Measurements from ENCODE around the gene ZSCAN16.

The ZSCAN16 gene

DNA sequence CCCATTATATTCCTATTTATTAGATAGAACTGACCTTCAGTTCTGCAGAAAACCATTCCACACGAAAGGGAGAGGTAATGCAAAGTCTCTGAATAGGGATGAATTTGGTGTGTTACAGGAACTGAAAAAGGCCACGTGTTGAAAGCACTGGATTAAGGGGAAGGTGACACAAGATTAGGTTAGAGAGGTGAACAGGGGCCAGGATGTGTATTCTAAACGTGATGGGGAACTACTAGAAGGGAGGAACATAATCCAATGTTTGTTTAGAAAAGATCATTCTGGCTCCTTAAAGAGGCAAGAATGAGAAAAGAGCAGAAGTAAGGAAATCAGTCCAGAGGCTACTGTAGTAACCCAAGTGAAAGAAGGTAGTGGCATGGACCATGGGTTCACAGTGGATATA is 11.0 kb downstream of the ZSCAN16 start:
- Histone ChIP-seq H3K79me2 (ENCODE audit: insufficient read depth, low read length) (peaks cover 83% of the 10 kb centered on the region), H3K4me1 (ENCODE audit: insufficient read depth, low read length) (peaks cover 67% of the 10 kb centered on the region), H2AFZ (ENCODE audit: low read depth, low read length) (no peak overlapping the region), H3K27ac (ENCODE audit: low read length) (peak overlapping the region; percentile 26), H3K4me2 (ENCODE audit: insufficient read depth, low read length) (peak overlapping the region; percentile 90), H3K9ac (ENCODE audit: low read depth, low read length) (peak overlapping the region; percentile 90), H3K4me3 (ENCODE audit: low read depth in 1 of 2, low read length in 2 of 2) (peak overlapping the region; percentile 60 to 83; a peak in 3 of 4 replicates), H3K9me3 (ENCODE audit: insufficient read depth, low read length, severe bottlenecking) (no peaks in the 10 kb centered on the region), H4K20me1 (ENCODE audit: insufficient read depth, low read length) (peaks cover 21% of the 10 kb centered on the region; the same call in 1 of the 2 replicates), H3K27me3 (ENCODE audit: insufficient read depth, low read length, poor library complexity) (no peaks in the 10 kb centered on the region), H3K36me3 (ENCODE audit: insufficient read depth, low read length) (peaks cover 30% of the 10 kb centered on the region)
- no peak for ATAC-seq (ENCODE audit: insufficient read depth, low read depth)
- TF ChIP-seq EZH2 (IDR thresholded peaks at IDR 0.05; ENCODE audit: borderline replicate concordance, low read depth, low read length, severe bottlenecking), result no peak
- no peak for DNase-seq

DNA sequence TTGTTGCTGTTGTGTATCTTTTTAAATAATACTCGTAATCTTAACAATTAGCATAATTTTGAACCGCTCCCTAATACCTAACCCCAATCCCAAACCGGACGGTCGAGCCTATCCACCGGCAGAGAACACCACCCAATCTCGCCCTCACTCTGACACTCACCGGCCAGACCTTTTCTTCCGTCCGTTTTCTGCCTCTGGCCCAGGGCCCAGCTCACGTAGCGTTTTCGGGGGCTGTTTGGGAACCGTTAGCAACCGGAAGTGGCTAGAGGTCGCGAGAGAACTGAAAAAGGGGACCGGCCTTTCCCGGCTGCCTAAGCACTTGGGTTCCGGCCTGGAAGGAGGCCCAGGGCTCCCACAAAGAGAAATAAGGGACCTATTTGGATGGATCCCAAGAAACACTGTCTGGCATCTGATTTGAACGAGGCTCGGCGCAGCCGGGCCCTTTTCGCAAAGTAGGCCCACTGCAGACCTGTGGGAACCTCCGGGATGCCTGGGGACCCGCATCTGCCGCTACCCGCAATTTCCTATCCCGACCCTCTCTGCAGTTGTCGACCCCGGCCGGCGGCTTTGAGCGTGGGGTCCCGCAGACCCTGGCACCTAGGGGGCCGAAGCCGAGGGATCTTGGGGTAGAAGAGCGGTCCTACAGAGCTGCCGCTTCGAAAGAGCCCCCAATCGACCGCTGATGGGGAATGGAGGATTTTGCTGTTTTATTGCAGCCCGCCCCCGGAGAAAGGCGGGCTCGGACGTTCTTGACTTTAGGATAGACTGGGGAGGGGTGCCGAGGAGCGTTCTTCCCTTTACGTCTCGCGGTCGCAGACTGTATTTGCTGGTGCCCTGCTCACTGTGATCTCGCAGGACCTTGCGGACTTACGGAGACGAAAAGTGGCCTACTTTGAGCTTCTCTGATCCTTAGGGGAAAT is 12.4 kb downstream of the ZSCAN16 start:
- DNase-seq (peak; percentile 87), ATAC-seq (ENCODE audit: insufficient read depth, low read depth) (peak; percentile 73)
- H3K36me3 ChIP-seq (ENCODE audit: insufficient read depth, low read length), result peaks cover 27% of the 10 kb centered on the region
- H3K4me1 ChIP-seq (ENCODE audit: insufficient read depth, low read length), result peaks cover 77% of the 10 kb centered on the region
- H4K20me1 ChIP-seq (ENCODE audit: insufficient read depth, low read length), result peaks cover 17% of the 10 kb centered on the region; the same call in 1 of the 2 replicates
- H3K4me2 ChIP-seq (ENCODE audit: insufficient read depth, low read length), result peak overlapping the region; percentile 90
- H3K9me3 ChIP-seq (ENCODE audit: insufficient read depth, low read length, severe bottlenecking), result no peaks in the 10 kb centered on the region
- H3K27me3 ChIP-seq (ENCODE audit: insufficient read depth, low read length, poor library complexity), result no peaks in the 10 kb centered on the region
- peak overlapping the region; percentile 85 for H2AFZ ChIP-seq (ENCODE audit: low read depth, low read length)
- H3K9ac ChIP-seq (ENCODE audit: low read depth, low read length), result peak overlapping the region; percentile 90
- TF ChIP-seq, protein P1, sequence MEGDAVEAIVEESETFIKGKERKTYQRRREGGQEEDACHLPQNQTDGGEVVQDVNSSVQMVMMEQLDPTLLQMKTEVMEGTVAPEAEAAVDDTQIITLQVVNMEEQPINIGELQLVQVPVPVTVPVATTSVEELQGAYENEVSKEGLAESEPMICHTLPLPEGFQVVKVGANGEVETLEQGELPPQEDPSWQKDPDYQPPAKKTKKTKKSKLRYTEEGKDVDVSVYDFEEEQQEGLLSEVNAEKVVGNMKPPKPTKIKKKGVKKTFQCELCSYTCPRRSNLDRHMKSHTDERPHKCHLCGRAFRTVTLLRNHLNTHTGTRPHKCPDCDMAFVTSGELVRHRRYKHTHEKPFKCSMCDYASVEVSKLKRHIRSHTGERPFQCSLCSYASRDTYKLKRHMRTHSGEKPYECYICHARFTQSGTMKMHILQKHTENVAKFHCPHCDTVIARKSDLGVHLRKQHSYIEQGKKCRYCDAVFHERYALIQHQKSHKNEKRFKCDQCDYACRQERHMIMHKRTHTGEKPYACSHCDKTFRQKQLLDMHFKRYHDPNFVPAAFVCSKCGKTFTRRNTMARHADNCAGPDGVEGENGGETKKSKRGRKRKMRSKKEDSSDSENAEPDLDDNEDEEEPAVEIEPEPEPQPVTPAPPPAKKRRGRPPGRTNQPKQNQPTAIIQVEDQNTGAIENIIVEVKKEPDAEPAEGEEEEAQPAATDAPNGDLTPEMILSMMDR (IDR thresholded peaks at IDR 0.05; ENCODE audit: borderline replicate concordance, extremely low read depth, low read length, poor library complexity, severe bottlenecking), result no peak
- H3K79me2 ChIP-seq (ENCODE audit: insufficient read depth, low read length), result peaks cover 70% of the 10 kb centered on the region
- peak overlapping the region; percentile 60 to 83 for H3K4me3 ChIP-seq (ENCODE audit: low read depth in 1 of 2, low read length in 2 of 2)
- peak overlapping the region; percentile 99 for H3K27ac ChIP-seq (ENCODE audit: low read length)

DNA sequence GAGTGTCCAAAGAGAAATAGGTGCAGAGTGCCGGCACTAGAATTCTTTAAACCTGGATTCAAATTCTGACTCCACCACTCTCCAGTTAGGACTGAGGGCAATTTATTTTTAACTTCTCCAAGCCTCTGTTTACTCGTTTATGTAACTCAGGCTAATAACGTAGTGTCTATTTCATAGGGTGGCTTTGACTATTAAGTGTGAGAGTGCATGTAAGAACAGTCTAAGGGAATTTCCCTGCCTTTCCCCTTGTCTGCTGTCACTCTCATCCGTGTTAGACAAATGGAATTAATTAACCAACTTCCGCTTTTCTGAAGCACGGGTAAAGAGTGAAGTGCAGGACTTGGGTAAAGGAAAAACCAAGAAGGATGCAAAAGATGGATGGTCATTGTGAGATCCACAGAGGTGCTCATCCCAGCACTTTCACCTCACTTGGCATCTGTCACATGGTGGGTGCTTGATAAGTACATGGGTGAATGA is 13.1 kb downstream of the ZSCAN16 start:
- ATAC-seq (ENCODE audit: insufficient read depth, low read depth) (peak; percentile 3; the same call in 1 of the 3 replicates), DNase-seq (peak; percentile 13)
- H2AFZ ChIP-seq (ENCODE audit: low read depth, low read length), result peak overlapping the region; percentile 85
- H3K4me1 ChIP-seq (ENCODE audit: insufficient read depth, low read length), result peaks cover 75% of the 10 kb centered on the region
- H4K20me1 ChIP-seq (ENCODE audit: insufficient read depth, low read length), result peaks cover 13% of the 10 kb centered on the region; the same call in 1 of the 2 replicates
- H3K36me3 ChIP-seq (ENCODE audit: insufficient read depth, low read length), result peaks cover 23% of the 10 kb centered on the region
- peak overlapping the region; percentile 60 to 83 for H3K4me3 ChIP-seq (ENCODE audit: low read depth in 1 of 2, low read length in 2 of 2)
- no peaks in the 10 kb centered on the region for H3K9me3 ChIP-seq (ENCODE audit: insufficient read depth, low read length, severe bottlenecking)
- peak overlapping the region; percentile 90 for H3K4me2 ChIP-seq (ENCODE audit: insufficient read depth, low read length)
- peak overlapping the region; percentile 90 for H3K9ac ChIP-seq (ENCODE audit: low read depth, low read length)
- H3K27me3 ChIP-seq (ENCODE audit: insufficient read depth, low read length, poor library complexity), result no peaks in the 10 kb centered on the region
- H3K79me2 ChIP-seq (ENCODE audit: insufficient read depth, low read length), result peaks cover 70% of the 10 kb centered on the region
- no peak for TF ChIP-seq EZH2 (IDR thresholded peaks at IDR 0.05; ENCODE audit: borderline replicate concordance, low read depth, low read length, severe bottlenecking)
- H3K27ac ChIP-seq (ENCODE audit: low read length), result peak overlapping the region; percentile 99

DNA sequence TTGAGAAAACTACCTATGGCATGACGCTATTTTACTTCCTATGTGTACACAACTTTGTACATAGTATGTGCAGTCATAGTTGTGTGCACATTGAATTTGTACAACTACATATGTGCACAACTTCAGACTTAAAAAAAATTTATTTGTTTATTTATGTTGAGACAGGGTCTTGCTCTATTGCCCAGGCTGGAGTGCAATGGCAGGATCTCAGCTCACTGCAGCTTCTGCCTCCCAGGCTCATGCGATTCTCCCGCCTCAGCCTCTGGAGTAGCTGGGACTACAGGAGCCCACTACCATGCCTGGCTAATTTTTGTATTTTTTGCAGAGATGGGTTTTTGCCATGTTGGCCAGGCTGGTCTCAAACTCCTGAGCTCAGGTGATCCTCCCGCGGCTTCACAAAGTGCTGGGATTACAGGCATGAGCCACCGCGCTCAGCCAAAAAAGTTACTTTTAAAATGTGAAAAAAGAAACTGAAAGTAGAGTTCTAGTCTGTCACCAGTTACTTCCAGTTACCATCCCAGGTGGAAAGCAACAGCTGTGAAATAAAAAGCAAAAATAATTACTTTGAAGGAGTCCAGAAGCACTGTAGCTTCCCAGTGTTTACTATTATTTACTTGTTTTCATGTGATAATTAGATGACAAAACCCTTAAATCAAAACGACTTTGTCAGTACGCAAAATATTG is 15.6 kb downstream of the ZSCAN16 start:
- Histone ChIP-seq H3K4me1 (ENCODE audit: insufficient read depth, low read length) (peaks cover 71% of the 10 kb centered on the region), H3K27ac (ENCODE audit: low read length) (no peak overlapping the region), H3K9me3 (ENCODE audit: insufficient read depth, low read length, severe bottlenecking) (no peaks in the 10 kb centered on the region), H2AFZ (ENCODE audit: low read depth, low read length) (no peak overlapping the region), H3K36me3 (ENCODE audit: insufficient read depth, low read length) (peaks cover 8% of the 10 kb centered on the region; the same call in 1 of the 2 replicates), H3K9ac (ENCODE audit: low read depth, low read length) (0 out of 2 replicates have a peak overlapping the region, but pooled peaks have one; percentile 7), H3K4me3 (ENCODE audit: low read depth in 1 of 2, low read length in 2 of 2) (no peak overlapping the region), H3K4me2 (ENCODE audit: insufficient read depth, low read length) (peak overlapping the region; percentile 15; the same call in 1 of the 2 replicates), H3K79me2 (ENCODE audit: insufficient read depth, low read length) (peaks cover 67% of the 10 kb centered on the region), H3K27me3 (ENCODE audit: insufficient read depth, low read length, poor library complexity) (no peaks in the 10 kb centered on the region), H4K20me1 (ENCODE audit: insufficient read depth, low read length) (no peaks in the 10 kb centered on the region)
- TF ChIP-seq, protein P1 (IDR thresholded peaks at IDR 0.05; ENCODE audit: borderline replicate concordance, extremely low read depth, low read length, poor library complexity, severe bottlenecking), result no peak
- TF ChIP-seq EZH2 (IDR thresholded peaks at IDR 0.05; ENCODE audit: borderline replicate concordance, low read depth, low read length, severe bottlenecking), result no peak
- DNase-seq (no peak), ATAC-seq (ENCODE audit: insufficient read depth, low read depth) (no peak)

All from DND-41 (cell line).